ENCODE data around the gene COMTD1.
"Not testable (repeated sequence)": the region's sequence is repeated elsewhere in the genome, so short reads cannot be mapped to it uniquely, and the experiment has no call there.

COMTD1 gene

DNA sequence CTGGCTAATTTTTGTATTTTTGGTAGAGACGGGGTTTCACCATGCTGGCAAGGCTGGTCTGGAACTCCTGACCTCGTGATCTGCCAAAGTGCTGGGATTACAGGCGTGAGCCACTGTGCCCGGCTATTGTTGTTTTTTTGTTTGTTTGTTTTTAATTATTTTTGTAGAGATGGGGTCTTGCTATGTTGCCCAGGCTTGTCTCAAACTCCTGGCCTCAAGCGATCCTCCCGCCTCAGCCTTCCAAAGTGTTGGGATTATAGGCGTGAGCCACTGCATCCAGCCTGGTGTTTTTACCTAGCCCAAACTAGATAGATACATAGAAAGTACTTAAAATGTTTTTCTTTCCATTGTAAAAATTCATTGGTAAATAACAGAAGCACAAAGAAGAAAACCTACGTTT, 14.3 kb downstream of the COMTD1 start:
- H3K9me3 ChIP-seq (ENCODE audit: control insufficient read depth, low read length); H3K27ac ChIP-seq (ENCODE audit: insufficient read depth, low read depth, low read length, poor library complexity, severe bottlenecking); H3K27me3 ChIP-seq (ENCODE audit: control insufficient read depth, insufficient read depth, low read length, poor library complexity, severe bottlenecking); H3K4me3 ChIP-seq (ENCODE audit: insufficient read depth, low read depth, low read length): not testable (repeated sequence)
- peaks cover 51% of the 10 kb centered on the region for H3K36me3 ChIP-seq (ENCODE audit: control insufficient read depth, insufficient read depth, low read length)
- H3K4me1 ChIP-seq (ENCODE audit: control insufficient read depth, insufficient read depth, low read length) = peaks cover 33% of the 10 kb centered on the region
- 97 to 98% methylated on average over 7 of the region's 8 CpGs for WGBS, 2 experiments

DNA sequence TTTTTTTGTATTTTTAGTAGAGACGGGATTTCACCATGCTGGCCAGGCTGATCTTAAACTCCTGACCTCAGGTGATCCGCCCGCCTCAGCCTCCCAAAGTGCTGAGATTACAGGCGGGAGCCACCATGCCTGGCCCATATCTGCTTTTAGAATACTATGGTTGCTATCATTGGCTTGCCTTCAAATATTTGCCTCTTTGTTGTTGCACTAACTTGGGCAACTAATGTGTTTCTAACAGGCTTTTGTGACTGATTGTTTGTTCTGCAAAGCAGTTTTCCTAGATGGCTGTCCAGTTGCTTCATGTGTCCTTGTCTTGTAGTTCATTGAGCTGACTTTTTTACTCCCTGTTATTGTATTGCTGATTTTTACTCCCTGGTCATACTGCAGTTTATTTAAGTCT, 15.5 kb downstream of the COMTD1 start:
- no peaks in the 10 kb centered on the region for H3K27me3 ChIP-seq (ENCODE audit: control insufficient read depth, insufficient read depth, low read length, poor library complexity, severe bottlenecking)
- H3K4me3 ChIP-seq (ENCODE audit: insufficient read depth, low read depth, low read length) = no peak overlapping the region
- H3K9me3 ChIP-seq (ENCODE audit: control insufficient read depth, low read length) = no peaks in the 10 kb centered on the region
- H3K36me3 ChIP-seq (ENCODE audit: control insufficient read depth, insufficient read depth, low read length) = peaks cover 51% of the 10 kb centered on the region
- peaks cover 24% of the 10 kb centered on the region for H3K4me1 ChIP-seq (ENCODE audit: control insufficient read depth, insufficient read depth, low read length)
- WGBS, 2 experiments = 94 to 95% methylated on average over 4 of the region's 4 CpGs
- H3K27ac ChIP-seq (ENCODE audit: insufficient read depth, low read depth, low read length, poor library complexity, severe bottlenecking) = no peak overlapping the region

DNA sequence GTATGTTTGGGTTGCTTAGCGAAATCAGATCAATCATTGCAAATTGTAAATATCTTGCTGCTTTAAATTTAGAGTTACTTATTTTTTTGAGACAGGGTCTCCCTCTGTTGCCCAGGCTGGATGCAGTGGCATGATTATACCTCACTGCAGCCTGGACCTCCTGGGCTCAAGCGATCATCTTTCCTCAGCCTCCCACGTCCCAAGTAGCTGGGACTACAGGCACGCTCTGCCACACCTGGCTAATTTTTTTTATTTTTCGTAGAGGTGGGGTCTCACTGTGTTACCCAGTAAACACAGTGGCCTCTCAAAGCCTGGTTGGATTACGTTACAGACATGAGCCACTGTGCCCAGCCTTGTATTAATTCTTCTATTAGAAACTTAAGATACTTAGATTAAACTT, 23.4 kb downstream of the COMTD1 start:
- Histone ChIP-seq H3K27ac (ENCODE audit: insufficient read depth, low read depth, low read length, poor library complexity, severe bottlenecking) (no peak overlapping the region), H3K27me3 (ENCODE audit: control insufficient read depth, insufficient read depth, low read length, poor library complexity, severe bottlenecking) (no peaks in the 10 kb centered on the region), H3K9me3 (ENCODE audit: control insufficient read depth, low read length) (no peaks in the 10 kb centered on the region), H3K4me3 (ENCODE audit: insufficient read depth, low read depth, low read length) (peak overlapping the region; percentile 92), H3K4me1 (ENCODE audit: control insufficient read depth, insufficient read depth, low read length) (peaks cover 12% of the 10 kb centered on the region), H3K36me3 (ENCODE audit: control insufficient read depth, insufficient read depth, low read length) (peaks cover 21% of the 10 kb centered on the region)
- 90 to 91% methylated on average over 6 of the region's 6 CpGs for WGBS, 2 experiments

DNA sequence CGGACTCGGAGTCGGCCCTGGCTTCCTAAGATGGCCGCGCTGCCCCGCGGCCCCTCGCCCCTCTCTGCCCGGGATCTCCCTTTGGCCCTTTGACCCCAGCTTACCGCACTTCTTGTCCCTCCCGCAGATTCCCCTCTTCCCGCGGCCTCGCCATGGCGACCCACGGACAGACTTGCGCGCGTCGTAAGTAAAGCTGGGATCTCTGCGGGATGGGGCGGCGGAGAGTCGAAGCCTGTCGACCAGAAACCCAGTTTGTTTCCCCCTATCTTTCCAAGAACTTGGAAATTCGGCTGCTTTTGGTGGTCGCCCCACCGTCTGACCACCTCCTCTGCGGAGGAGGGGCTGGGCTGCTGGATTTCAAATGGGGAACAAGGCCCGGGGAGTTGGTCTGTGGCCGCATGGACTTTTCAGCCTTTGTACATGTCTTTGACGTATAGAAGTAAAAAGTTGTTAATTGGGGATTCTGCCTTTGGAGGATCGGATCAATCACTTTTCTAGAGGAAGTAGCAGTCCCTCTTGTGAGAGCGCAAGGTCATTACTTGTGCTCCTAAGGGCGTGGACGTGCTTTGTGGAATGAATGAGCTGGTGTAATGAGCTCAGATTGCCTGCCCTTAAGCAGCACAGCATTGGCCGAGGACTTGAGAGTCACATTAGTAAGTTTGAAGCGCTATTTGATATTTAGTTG, 24.6 kb downstream of the COMTD1 start:
- Histone ChIP-seq H3K27me3 (ENCODE audit: control insufficient read depth, insufficient read depth, low read length, poor library complexity, severe bottlenecking) (no peaks in the 10 kb centered on the region), H3K36me3 (ENCODE audit: control insufficient read depth, insufficient read depth, low read length) (peaks cover 9% of the 10 kb centered on the region), H3K9me3 (ENCODE audit: control insufficient read depth, low read length) (no peaks in the 10 kb centered on the region), H3K27ac (ENCODE audit: insufficient read depth, low read depth, low read length, poor library complexity, severe bottlenecking) (peak overlapping the region; percentile 97), H3K4me3 (ENCODE audit: insufficient read depth, low read depth, low read length) (peak overlapping the region; percentile 92), H3K4me1 (ENCODE audit: control insufficient read depth, insufficient read depth, low read length) (peaks cover 12% of the 10 kb centered on the region)
- 1% methylated on average over 37 of the region's 38 CpGs for WGBS, 2 experiments

DNA sequence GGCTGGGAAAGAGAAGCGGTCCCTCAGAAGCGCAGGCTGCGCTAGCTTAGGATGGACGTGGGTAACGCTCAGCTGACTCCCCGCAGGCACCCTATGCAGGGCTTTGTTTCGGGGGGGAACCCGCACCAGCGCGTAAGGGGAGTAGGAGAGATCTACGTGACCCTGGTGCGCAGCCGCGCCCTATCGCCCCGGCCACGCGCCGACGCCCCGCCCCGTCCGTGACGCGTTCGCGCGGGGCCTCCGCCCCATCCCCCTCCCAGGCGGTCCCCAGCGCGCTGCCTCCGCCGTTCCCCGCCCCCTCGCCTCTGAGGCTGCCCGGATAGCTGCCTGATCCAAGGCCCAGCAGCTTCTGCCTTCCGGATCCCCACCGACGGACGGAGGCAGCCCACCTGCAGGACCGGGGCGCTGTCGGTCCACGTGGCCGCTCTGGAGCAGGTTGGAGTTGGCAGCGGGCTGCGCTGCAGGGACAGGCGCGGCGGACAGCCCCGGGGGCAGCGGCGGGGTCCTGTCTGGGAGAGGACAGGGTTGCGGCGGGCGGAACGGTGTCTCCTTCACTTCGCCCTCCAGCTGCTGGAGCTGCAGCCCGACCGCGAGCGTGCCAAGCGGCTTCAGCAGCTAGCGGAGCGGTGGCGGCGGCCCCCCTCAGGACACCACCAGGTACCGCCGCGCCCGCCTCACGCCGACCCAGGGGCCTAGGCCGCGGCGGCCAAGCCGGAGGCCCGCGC, 25.3 kb downstream of the COMTD1 start, which contains the start of gene VDAC2:
TSS of gene VDAC2 (plus strand) at position 515 of the 725 bp plus-strand sequence. CDS start 363 bp downstream, outside the sequence.
- H3K27ac ChIP-seq (ENCODE audit: insufficient read depth, low read depth, low read length, poor library complexity, severe bottlenecking) = peak within 1 kb of the TSS; percentile 97
- no peaks in the 10 kb centered on the region for H3K9me3 ChIP-seq (ENCODE audit: control insufficient read depth, low read length)
- H3K4me1 ChIP-seq (ENCODE audit: control insufficient read depth, insufficient read depth, low read length) = peaks cover 12% of the 10 kb centered on the region
- WGBS, 2 experiments = 0% methylated on average over 80 of the region's 80 CpGs
- H3K36me3 ChIP-seq (ENCODE audit: control insufficient read depth, insufficient read depth, low read length) = peaks cover 9% of the 10 kb centered on the region
- peak within 1 kb of the TSS; percentile 92 for H3K4me3 ChIP-seq (ENCODE audit: insufficient read depth, low read depth, low read length)
- H3K27me3 ChIP-seq (ENCODE audit: control insufficient read depth, insufficient read depth, low read length, poor library complexity, severe bottlenecking) = no peaks in the 10 kb centered on the region

DNA sequence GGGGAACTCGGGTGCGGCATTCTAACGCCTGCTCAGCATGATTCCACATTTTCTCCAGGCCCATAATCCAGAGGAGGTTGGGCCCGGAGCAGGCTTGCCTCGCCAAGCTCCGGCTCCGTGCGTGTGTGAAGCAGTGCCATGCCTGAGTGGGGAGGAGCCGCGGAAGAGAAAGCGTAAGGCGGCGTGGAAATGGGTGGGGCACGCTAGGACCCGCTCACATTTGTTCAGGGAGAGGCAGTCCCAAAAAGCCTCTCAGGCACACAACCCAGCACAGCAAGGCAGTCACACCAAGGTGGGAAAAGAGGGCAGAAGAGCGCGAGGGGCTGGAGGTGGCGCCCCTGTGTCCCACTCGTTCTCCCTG, 25.9 kb downstream of the COMTD1 start:
- 15 to 18% methylated on average over 19 of the region's 19 CpGs for WGBS, 2 experiments
- no peaks in the 10 kb centered on the region for H3K9me3 ChIP-seq (ENCODE audit: control insufficient read depth, low read length)
- H3K4me3 ChIP-seq (ENCODE audit: insufficient read depth, low read depth, low read length) = peak overlapping the region; percentile 92
- peaks cover 8% of the 10 kb centered on the region for H3K36me3 ChIP-seq (ENCODE audit: control insufficient read depth, insufficient read depth, low read length)
- H3K4me1 ChIP-seq (ENCODE audit: control insufficient read depth, insufficient read depth, low read length) = peaks cover 12% of the 10 kb centered on the region
- H3K27ac ChIP-seq (ENCODE audit: insufficient read depth, low read depth, low read length, poor library complexity, severe bottlenecking) = peak overlapping the region; percentile 97
- H3K27me3 ChIP-seq (ENCODE audit: control insufficient read depth, insufficient read depth, low read length, poor library complexity, severe bottlenecking) = no peaks in the 10 kb centered on the region

DNA sequence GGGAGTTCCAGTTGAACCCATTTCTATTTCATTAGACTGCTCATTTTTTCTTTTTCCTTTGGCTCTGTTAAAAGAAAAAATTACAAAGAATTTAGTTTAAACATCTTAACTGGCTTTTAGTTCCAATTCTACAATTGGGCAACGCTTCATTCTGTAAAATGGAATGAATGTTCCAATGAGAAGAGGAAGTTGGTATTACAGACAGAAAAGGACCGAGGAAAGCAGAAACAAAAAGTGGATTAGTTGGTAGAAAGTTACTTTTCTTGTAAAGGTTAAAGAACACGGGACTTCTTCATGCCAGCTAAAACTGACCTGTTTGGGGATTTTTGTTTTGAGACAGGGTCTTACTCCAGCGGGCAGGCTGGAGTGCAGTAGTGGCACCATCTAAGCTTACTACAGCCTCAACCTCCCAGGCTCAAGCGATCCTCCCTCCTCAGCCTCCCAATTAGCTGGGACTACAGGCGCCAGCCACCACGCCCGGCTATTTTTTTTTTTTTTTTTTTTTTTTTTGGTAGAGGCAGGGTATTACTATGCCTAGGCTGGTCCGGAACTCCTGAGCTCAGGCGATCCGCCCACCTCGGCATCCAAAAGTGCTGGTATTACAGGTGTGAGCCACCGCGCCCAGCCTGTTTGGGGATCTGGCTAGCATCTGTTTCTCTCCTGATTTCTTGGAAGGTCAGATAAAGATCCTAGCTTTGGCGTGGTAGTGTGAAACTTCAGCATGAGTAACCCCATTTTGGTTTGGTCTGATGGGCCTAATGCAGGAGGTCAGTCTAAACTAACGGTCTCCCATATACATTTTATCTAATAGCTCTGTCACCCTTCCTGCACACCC, 26.5 kb downstream of the COMTD1 start:
- no peaks in the 10 kb centered on the region for H3K9me3 ChIP-seq (ENCODE audit: control insufficient read depth, low read length)
- H3K27ac ChIP-seq (ENCODE audit: insufficient read depth, low read depth, low read length, poor library complexity, severe bottlenecking) = peak overlapping the region; percentile 97
- WGBS, 2 experiments = 92% methylated on average over 16 of the region's 16 CpGs
- peaks cover 5% of the 10 kb centered on the region for H3K36me3 ChIP-seq (ENCODE audit: control insufficient read depth, insufficient read depth, low read length)
- H3K4me3 ChIP-seq (ENCODE audit: insufficient read depth, low read depth, low read length) = peak overlapping the region; percentile 92
- H3K4me1 ChIP-seq (ENCODE audit: control insufficient read depth, insufficient read depth, low read length) = peaks cover 12% of the 10 kb centered on the region
- H3K27me3 ChIP-seq (ENCODE audit: control insufficient read depth, insufficient read depth, low read length, poor library complexity, severe bottlenecking) = no peaks in the 10 kb centered on the region

DNA sequence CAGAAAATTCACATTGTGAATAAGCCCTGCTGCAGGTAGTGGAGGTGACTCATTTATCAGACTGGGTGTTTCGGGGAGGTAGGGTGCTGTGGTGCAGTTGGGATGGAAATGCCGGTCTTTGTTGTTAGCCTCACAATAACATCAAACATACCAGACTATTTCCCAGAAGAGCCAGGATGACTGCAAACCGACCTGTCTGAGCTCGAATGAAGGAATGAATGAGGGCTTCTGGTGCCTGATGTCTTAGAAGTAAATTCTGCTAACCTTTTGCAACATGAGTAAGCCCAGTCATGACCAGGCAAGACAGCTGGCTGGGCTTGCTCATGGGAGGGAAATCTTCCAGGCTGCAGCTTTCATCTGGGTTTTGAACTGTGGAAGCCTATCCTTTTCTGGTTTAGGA, 27.6 kb downstream of the COMTD1 start:
- Histone ChIP-seq H3K27me3 (ENCODE audit: control insufficient read depth, insufficient read depth, low read length, poor library complexity, severe bottlenecking) (no peaks in the 10 kb centered on the region), H3K9me3 (ENCODE audit: control insufficient read depth, low read length) (no peaks in the 10 kb centered on the region), H3K4me3 (ENCODE audit: insufficient read depth, low read depth, low read length) (no peak overlapping the region), H3K4me1 (ENCODE audit: control insufficient read depth, insufficient read depth, low read length) (peaks cover 12% of the 10 kb centered on the region), H3K36me3 (ENCODE audit: control insufficient read depth, insufficient read depth, low read length) (peaks cover 3% of the 10 kb centered on the region), H3K27ac (ENCODE audit: insufficient read depth, low read depth, low read length, poor library complexity, severe bottlenecking) (no peak overlapping the region)
- WGBS, 2 experiments = 72 to 77% methylated on average over 3 to 4 of the region's 4 CpGs

DNA sequence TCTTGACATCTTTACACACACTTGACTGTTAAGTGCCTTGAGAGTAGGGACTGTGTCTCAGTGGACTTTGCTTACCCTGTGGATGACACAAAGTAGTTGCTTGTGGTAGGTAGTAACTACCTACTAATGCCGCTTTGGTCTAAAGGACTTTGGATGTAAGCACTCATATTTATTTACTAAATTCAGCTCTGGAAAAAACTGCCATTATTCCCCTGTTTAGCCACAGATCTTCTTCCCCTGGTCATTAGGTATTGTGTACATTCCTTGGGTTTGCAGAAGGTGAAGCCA, 28.0 kb downstream of the COMTD1 start:
- Histone ChIP-seq H3K27me3 (ENCODE audit: control insufficient read depth, insufficient read depth, low read length, poor library complexity, severe bottlenecking) (no peaks in the 10 kb centered on the region), H3K9me3 (ENCODE audit: control insufficient read depth, low read length) (no peaks in the 10 kb centered on the region), H3K27ac (ENCODE audit: insufficient read depth, low read depth, low read length, poor library complexity, severe bottlenecking) (no peak overlapping the region), H3K4me3 (ENCODE audit: insufficient read depth, low read depth, low read length) (no peak overlapping the region), H3K4me1 (ENCODE audit: control insufficient read depth, insufficient read depth, low read length) (peaks cover 12% of the 10 kb centered on the region), H3K36me3 (ENCODE audit: control insufficient read depth, insufficient read depth, low read length) (no peaks in the 10 kb centered on the region)
- WGBS, 2 experiments = 88% methylated on average over 1 of the region's 1 CpG; no CpG with 5 or more reads in 1 of the 2 experiments
